Chondrocyte (in vitro differentiated cells): ENCODE results near the gene RIPOR2. TPM values are rescaled to one million over a fixed set of nuclear protein-coding genes. Genes with fewer than 3 reads are reported as not detected.

ENCODE experiments used
- DNase-seq: peaks from one replicate; pipeline ENCODE4 v3.0.0; 2021; ENCODE audit warnings: mixed read lengths, low spot score
- H3K27ac Mint-ChIP-seq: one replicate; pipeline ENCODE4 v1.8.0; 2021; ENCODE audit warnings: mild to moderate bottlenecking, moderate library complexity, mixed read lengths; ENCODE audit not compliant: unreplicated experiment
- H3K27me3 Mint-ChIP-seq: 2 replicates; pipeline ENCODE4 v1.8.0; 2021; ENCODE audit warnings: low read depth, mixed read lengths
- H3K36me3 Mint-ChIP-seq: 2 replicates; pipeline ENCODE4 v1.8.0; 2021; ENCODE audit warnings: low read depth, mixed read lengths
- H3K4me1 Mint-ChIP-seq: 2 replicates; pipeline ENCODE4 v1.8.0; 2021; ENCODE audit warnings: low read depth, mild to moderate bottlenecking, mixed read lengths
- H3K4me3 Mint-ChIP-seq: one replicate; pipeline ENCODE4 v1.8.0; 2021; ENCODE audit warnings: mild to moderate bottlenecking, moderate library complexity, mixed read lengths; ENCODE audit not compliant: unreplicated experiment
- H3K9me3 Mint-ChIP-seq: 2 replicates; pipeline ENCODE4 v1.8.0; 2021; ENCODE audit warnings: low read depth, mixed read lengths
- total RNA-seq: library from RNA; stranded (reverse); gene quantifications from 3 replicates; pipeline ENCODE4 v1.2.1, GENCODE V29; 2021
- TF ChIP-seq, protein P1 (sequence below): fragments of 200-600 bp; sonication (generic); IDR thresholded peaks from 2 replicates; pipeline ENCODE4 v1.5.0; 2021; ENCODE audit warnings: antibody characterized with exemption, mild to moderate bottlenecking, moderate library complexity

The RIPOR2 gene
- total RNA-seq, 1 donor from 2014 or later = 0.62 TPM

DNA sequence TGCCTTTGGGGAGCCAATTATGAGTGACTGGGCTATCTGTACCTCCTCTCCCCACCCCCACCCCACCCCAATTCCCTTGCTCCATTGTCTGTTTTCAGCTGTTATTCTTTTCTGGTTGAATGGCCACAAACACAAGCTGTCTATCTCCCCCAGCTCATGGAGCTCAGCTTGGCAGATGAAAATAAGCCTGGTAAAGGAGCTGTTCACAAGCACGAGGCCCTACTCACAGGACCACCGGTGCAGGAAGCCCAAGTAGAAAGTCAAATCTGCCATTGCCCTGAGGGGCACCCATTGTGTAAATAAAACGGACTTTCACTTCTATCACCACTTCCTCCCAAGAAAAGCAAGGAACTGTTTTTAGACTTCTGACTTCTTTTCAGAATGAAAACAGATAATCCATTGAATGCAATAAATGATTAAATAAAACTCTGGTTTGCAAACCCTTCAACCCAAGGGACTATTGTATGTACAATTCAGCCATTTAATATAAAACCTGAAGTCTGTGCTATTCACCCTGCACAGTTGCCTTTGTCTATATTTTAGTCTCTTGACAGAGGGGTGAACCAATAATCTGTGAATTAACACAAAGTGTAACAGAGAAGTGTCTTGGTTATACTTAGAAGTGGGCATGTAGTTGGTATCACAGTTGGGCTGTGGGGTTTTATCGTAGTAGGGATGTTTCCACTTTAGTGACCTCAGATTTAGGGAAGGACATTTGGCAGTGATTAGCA, 27.7 kb downstream of the RIPOR2 start:
- TF ChIP-seq, protein P1, sequence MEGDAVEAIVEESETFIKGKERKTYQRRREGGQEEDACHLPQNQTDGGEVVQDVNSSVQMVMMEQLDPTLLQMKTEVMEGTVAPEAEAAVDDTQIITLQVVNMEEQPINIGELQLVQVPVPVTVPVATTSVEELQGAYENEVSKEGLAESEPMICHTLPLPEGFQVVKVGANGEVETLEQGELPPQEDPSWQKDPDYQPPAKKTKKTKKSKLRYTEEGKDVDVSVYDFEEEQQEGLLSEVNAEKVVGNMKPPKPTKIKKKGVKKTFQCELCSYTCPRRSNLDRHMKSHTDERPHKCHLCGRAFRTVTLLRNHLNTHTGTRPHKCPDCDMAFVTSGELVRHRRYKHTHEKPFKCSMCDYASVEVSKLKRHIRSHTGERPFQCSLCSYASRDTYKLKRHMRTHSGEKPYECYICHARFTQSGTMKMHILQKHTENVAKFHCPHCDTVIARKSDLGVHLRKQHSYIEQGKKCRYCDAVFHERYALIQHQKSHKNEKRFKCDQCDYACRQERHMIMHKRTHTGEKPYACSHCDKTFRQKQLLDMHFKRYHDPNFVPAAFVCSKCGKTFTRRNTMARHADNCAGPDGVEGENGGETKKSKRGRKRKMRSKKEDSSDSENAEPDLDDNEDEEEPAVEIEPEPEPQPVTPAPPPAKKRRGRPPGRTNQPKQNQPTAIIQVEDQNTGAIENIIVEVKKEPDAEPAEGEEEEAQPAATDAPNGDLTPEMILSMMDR = no peak
- Mint-ChIP-seq H3K4me3 (no peak overlapping the region), H3K27ac (no peak overlapping the region), H3K36me3 (no peaks in the 10 kb centered on the region), H3K27me3 (no peaks in the 10 kb centered on the region), H3K4me1 (peaks cover 35% of the 10 kb centered on the region), H3K9me3 (peaks cover 3% of the 10 kb centered on the region)
- no peak for DNase-seq

DNA sequence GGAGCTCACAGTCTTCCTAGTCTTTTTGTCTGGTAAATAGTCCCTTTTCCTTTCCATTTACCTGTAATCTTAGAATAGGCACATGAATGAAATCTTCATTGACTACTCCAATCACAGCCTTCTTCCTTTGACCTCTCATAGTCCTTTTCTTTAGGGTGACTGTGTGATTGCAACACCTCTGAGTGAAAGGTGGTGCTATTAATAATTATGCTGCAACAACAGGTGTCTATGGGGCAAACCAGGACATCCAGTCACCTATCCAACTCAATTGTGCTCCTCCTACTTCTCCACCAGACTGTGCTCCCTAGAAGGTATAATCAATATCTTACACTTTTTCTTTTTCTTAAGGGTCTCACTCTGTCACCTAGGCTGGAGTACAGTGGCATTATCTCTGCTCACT, 29.4 kb downstream of the RIPOR2 start:
- Mint-ChIP-seq H3K36me3 (no peaks in the 10 kb centered on the region), H3K4me3 (no peak overlapping the region), H3K27me3 (no peaks in the 10 kb centered on the region), H3K27ac (no peak overlapping the region), H3K9me3 (peaks cover 10% of the 10 kb centered on the region), H3K4me1 (peaks cover 36% of the 10 kb centered on the region)
- DNase-seq = no peak
- TF ChIP-seq, protein P1 = no peak

DNA sequence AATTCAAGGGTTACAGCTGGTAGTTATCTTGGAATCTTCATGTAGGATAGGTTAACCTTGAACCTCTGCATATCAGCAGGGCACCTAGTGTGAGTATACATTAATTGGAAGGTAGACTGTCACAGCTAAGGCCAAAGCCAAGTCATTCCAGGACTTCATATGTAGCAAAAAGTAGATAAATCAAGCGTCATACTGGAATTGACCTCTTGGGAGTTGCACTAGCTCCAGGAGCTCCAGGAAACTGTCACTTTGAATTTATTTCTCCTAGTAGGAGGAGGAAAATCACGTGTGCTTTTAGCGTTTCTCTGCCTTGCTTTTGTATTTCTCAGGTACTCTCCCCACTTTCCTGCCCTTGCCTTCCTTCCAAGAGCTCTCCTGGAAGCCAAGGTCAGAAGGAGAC, 30.3 kb downstream of the RIPOR2 start:
- no peak for DNase-seq
- Mint-ChIP-seq H3K4me3 (no peak overlapping the region), H3K4me1 (peaks cover 31% of the 10 kb centered on the region), H3K27me3 (no peaks in the 10 kb centered on the region), H3K27ac (no peak overlapping the region), H3K36me3 (no peaks in the 10 kb centered on the region), H3K9me3 (peaks cover 10% of the 10 kb centered on the region)
- TF ChIP-seq, protein P1 = no peak

DNA sequence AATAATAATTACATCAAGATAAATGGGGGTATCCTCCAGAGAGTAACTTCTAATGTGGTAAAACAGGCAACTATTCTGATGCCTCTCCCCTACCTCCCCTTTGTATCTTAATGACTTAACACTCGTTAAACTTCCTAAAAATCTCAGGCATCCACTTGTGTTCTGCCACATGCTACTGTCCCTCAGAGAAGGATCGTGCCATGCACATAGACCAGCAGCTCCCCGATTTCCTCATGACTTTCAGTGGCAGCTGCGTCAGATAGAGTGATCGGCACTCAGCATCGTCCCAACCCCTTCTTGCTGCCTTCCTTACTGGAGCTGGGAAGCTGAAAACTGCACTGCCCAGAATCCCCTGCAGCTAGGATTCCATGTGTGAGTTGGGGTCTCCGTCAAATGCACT, 32.1 kb downstream of the RIPOR2 start:
- Mint-ChIP-seq H3K9me3 (peaks cover 10% of the 10 kb centered on the region), H3K4me3 (no peak overlapping the region), H3K27me3 (no peaks in the 10 kb centered on the region), H3K4me1 (peaks cover 14% of the 10 kb centered on the region), H3K27ac (no peak overlapping the region), H3K36me3 (no peaks in the 10 kb centered on the region)
- TF ChIP-seq, protein P1 = no peak
- no peak for DNase-seq

DNA sequence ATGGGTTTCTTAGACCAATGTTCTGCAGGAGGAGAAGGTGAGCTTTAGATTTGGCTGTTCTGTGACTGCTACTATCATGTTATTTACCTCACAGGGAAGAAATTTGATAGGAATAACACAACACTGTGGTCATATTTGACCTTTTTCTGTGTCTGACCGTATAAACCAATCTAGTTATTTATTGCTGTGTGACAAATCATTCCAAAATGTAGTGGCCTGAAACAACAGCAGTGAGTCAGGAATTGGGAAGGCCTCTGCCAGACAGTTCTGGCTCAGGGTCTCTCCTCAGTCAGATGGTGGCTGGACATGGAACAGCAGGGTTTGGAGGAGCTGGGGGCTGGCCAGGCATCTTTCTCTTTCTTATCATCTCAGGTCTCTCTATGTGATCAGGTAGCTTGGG, 33.0 kb downstream of the RIPOR2 start:
- Mint-ChIP-seq H3K4me1 (peaks cover 7% of the 10 kb centered on the region), H3K27ac (no peak overlapping the region)

More for the DNA sequence above, 33.0 kb downstream of the RIPOR2 start:
- no peak for DNase-seq
- TF ChIP-seq, protein P1 = no peak
- Mint-ChIP-seq H3K4me3 (no peak overlapping the region), H3K27me3 (no peaks in the 10 kb centered on the region), H3K36me3 (no peaks in the 10 kb centered on the region), H3K9me3 (peaks cover 10% of the 10 kb centered on the region)
